Measurements from ENCODE around the gene TMEM106C.

The TMEM106C gene

DNA sequence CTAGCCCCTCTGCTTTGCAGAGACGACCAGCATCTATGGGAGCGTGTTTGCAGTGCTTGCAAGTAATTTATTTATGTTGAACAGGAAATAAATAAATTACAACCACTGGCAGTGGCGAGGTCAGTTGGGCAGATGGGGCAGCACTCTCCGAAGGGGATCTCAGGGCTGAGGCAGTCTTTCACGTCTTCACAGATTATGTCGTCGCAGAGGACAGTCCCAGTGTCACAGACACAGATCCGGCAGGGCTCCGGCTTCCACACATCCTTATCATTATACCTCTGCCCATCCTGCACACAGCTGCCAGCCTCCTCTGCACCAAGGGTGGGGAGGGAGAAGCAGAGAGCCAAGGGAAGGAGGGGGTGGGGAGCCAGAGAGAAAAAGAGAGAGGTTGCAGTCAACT, 36.4 kb downstream of the TMEM106C start:
- peak; percentile 21 for DNase-seq

DNA sequence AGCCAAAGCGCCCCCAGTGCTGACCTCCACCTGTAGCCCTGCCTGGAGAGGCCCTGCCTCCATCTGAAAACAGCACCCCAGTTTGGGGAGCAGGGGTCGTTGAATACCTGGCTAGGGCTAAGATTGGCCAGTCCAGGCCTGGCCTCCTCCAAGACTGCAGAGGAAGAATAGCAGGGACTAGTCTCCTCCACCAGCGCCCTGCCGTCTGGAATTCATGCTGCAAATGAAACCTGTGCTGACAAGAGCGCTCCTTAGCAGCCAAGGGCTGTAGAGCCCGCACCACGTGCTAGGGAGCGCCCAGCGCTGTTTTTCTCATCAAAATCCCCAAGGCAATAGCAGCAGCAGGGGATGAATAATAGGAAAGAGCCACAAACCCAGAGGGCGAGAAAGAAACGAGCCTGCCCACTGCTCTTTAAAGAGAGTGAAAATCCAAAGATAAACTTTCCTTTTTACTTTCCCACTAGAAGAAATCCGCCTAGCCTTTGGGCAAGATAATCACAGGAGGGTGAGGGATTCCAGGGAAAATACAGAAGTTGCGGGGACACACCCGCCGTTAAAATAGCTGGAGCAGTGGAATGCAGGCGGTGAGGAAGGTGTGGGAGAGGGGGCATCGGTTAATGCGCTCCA, 37.6 kb downstream of the TMEM106C start:
- DNase-seq: peak; percentile 21

DNA sequence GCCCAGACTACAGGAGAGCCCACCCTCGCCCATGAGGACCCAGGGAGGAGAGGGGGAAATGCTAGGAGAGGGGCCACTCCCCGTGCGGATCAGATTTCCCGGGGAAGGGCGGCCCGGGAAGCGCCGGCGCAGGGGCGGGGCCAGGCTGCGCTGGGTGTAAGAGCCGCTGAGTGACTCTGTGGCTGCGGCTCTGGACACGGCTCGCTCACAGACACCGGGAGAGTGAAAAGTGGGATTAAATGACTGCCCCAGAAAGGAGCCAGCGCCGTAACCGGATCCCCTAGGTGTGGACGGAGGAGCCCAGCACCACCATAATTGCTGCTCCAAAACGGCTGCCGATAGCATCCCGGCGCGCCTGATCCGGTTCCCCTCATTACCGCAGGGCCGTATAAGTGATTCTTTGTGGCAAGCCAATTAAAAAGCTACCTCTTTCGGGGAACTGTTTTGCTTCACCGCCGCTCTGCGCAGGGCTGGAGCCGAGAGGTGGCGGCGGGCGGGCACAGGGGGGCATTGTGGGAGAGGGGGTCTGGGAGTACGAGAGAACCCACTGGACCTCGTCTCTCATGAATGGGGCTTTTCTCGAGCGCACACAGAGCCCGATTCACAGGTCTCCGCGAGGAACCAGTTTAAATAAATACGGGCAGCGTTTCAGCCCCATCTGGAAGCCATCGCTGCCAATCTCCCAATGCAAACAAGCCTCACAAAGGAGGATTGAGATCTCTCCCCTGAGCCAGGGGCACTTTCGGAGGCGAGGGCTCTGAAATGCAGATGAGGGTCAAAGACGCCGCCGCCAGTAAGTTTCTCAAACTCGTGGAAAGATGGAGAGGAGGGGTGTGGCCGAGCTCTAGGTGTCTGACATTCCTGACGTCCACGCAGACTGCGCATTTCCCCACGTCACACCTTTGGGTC, 38.4 kb downstream of the TMEM106C start:
- peak; percentile 31 for DNase-seq

DNA sequence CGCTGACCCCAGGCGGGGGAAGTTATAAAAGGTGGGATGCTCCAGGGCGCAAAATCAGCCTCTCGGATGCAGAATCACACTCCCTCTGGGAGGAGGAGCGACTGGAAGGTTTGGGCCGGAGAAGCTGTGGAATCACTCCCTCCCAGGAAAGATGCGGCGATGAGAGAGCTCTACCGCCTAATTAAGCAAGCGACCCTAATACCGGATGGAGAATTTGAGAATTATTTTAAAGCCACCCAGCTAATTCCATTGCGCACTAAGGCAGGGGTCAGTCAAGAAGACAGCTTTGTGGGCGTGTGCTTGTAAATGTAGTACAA, 39.0 kb downstream of the TMEM106C start:
- no peak for DNase-seq

DNA sequence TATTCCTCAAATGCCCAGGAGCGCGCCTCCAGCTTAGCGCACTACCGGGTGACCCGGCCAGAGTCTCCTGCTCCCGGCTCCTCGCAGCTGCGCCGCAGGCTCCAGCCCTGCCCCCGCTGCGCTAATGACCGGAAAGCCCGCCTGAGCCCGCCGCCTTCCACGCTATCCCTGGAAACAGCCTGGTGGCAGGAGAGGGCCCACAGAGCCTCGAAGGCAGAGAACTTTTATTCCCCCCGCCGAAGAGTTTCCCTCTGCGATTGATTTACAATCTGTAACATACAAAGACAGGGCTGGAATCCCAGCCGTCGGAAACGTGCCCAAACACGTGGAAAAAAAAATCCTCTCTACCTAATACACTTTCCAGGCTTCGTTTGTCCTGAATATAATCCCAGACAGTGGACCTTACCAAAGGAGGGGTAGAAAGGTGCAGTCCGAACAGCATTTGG, 39.4 kb downstream of the TMEM106C start:
- peak; percentile 26 for DNase-seq

DNA sequence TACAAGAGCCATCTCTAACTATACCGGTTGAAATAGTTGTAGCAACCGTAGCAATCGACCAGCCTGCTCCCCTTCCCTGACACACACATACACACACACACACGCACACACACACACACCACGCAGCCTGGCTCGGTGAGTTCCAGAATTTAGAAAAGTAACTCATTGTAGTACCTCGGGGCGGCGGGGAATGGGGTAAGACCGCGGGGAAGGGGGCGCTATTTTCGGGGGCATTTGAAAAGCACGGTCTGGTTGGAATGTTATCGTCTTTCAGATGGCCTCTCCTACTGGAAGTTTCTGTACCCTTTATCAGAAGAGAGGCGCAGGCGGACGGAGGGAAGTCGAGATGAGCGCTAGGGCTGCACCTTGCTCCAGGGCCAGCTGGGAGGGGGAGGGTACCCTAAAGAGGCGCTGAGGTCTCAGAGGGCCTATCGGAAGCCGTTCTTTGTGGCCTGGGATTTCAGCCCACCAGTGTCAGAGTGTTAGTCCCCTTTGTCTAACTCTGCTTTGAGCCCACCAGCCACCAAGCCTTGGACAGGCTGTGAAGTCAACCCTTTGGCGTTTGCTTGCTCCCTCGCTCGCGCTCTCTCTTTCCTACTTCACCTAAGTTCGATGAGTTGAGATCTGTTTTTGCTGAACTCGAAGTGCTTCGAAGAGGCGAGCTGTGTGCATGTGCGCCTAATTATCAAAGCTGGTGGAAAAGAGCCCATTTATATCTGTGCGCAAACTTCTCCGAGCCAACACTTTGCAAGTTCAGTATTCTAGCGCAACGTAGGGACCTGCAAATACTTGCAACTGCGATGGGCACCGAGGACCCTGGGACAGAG, 40.0 kb downstream of the TMEM106C start:
- DNase-seq: peak; percentile 26

DNA sequence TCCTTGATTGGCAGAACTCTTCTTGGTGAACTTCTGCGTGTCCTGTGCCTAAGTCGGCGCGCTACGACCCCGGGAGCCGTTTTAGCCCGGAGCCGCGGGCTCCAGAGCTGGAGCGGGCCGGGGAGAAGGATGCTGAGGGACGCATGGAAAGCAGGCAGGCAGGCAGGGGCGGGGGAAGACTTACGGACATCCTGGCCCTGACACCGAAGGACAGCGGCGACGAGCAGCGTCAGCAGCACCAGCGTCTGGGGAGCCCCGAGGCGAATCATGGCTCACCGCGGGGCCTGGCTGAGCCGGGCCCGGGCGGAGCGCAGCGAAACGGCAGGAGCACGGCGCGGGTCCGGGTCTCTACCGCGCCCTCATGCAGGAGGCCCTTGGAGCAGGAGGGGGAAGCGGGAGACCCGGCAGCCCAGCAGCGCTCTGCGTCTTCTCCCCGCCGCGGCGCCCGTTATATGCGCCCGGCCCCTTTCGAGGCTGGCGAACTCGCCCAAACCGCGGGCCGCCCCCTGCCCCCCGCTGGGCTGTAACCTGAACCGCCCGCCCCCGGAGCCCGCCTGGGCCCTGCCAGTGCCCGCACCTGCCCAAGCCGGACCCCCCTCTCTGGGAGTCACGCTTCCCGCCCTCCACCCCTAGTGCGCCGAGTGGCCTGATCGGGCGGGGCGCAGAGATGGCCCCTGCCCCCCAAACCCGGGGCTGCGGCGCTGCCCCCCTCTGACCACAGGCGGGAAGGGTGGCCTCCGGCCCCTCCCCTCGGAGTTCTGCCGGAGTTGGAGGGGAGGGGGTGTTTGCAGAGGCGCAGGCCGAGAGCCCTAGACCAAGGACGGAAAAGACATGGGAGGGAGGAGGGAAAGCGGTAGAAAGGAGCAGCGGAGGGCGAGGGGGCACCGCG, 40.9 kb downstream of the TMEM106C start, which contains the start of gene COL2A1:
COL2A1 (minus strand) TSS at position 424 of the 889 bp plus-strand sequence; CDS start at position 269, 155 bp downstream.
- DNase-seq: peak; percentile 41

DNA sequence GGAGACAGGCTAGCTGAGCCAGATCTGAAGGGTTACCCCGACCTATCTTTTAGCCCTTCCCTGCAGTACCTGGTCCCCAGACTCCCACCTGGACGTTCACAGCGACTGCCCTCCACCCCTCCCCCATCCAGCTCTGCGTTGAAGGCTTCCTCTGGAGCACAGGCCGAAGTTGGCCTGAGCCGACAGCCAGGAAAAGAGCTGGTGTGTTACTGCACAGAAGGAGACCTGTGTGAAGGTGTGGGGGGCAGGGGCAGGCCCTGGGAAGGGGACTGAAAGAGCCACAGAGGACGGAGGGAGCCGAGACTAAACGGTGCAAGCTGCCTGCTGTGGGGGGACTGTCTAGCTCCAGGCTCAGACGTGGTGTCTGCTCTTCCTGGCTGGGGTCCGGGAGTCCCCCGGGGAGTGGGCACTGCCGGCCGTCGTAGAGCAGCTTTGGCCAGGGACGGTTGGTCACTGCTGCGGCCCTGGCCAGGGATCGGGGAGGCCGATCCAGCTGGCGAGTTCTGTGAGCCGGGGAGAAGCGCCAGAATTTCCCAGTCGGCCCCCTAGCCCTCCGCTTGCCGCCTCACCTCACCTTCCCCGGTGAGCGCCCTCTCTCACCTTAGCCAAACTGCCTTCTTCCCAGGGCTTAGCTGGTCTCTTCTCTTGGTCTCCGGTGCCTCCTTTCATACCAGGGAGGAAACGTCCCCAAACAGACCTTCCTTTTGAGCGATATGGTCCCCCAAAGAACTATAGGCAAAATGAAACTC, 41.8 kb downstream of the TMEM106C start:
- peak; percentile 25 for DNase-seq

DNA sequence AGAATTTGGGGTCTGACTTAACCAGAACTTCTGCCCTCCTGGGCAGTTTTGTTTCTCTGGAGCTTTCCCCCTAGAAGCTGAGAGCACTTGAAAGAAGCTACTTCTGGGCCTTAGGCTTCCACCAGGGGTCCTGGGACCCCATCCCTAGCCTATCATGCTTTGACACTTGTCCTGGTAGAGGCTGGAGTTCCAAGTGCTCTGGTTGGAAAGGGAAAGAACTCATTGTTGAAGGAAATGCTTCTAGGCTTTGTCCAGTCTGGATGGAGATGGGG, 42.3 kb downstream of the TMEM106C start:
- no peak for DNase-seq

DNA sequence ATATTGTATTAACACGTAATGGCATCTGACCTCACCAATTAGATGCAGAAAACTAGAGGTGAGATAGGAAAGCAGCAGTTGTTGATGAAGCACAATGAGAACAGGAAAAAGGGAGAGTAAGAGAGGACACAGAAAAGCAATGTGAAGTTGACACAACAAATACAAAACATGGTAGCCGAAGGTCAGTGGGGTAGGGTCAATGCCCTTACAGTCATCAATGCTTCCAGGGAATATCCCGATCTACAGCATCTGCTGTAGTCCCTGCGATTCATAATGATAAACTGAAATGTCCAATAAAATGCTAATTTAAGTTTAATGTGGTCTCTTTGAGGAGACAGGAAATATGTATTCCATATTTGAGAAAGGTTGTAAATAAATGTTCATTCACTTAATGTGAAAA, 43.8 kb downstream of the TMEM106C start:
- DNase-seq: no peak

DNA sequence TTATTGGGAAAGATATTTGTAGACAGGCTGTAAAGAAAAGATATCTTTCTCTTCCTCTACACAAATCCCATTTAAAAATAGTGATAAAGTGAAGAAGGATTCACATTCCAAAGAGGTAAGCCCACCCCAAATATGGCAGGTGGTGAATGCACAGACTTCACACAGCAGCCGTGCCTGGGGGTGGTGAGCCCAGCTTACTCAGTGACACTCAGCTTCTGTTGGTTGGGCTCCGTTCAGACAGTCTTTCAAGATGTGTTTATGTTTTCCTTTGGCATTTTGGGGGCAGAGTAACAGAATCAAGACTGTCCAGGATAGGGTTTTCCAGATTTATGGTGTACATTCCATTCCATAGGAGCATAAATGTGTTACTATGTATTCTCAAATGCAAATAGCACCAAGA, 45.0 kb downstream of the TMEM106C start:
- DNase-seq: no peak

DNA sequence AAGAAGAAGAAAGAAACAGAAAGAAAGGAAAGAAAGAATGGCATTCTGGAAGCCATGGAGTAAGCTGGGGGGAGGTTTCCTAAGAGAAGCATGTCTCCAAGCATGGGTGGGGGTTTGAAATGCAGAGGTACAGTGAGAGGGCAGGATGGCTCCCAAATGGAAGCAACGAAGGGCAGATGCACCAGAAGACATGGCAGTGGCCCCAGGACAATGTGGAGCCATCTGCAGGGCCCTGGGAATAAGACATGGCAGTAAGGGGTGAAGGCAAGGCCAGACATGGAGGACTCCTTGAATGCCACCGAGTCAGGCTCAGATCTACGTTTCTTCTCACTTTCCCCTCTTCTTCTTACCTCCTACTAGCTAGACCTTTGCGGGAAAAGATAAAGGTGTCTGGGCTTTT, 45.6 kb downstream of the TMEM106C start:
- DNase-seq: no peak

DNA sequence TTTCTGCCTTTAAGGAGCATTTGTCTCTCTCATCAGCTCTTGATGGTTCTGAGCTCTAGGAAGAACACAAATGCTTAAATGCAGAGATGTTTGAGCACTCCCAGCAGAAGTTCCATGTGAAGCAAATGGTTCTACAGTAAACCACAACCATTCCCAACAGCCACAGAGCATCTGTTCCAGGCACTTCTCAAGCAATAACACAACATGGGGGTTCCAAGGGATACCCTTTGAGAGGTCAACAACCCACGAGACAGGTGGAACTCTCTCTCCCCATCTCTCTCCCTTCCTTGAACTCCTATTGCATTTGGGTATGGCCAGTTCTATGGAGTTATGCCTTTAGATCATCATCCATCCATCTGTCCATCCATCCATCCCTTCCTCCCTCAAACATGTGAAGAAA, 46.1 kb downstream of the TMEM106C start:
- DNase-seq: no peak

DNA sequence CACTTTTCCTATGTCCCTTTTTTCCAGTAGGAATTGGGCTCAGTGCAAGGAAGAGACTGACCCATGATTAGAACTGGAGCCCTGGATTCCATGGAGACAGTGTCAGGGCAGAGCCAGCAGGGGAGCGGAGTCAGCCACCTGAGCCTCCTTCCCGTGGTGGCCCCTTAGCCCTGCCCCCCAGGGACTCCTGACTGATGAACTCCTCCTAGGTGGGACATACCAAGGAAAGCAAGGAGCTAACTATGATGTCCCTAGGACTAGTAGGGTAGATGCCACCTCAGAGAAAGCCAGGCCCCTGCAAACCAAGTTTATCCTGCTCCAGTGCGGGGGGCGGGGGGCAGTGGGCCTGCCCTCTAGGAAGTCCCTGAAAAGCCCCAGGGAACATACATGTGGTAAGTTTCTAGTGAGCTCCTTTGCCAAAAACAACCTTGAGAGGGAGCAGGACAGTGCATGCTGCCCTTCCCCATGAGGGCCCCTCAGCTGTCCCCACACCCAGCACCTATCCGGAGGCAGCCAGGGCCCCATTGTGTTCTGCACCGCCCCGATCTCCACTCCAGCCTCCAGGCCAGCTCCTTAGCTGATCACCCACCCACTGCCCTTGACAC, 47.1 kb downstream of the TMEM106C start:
- DNase-seq: peak; percentile 16

DNA sequence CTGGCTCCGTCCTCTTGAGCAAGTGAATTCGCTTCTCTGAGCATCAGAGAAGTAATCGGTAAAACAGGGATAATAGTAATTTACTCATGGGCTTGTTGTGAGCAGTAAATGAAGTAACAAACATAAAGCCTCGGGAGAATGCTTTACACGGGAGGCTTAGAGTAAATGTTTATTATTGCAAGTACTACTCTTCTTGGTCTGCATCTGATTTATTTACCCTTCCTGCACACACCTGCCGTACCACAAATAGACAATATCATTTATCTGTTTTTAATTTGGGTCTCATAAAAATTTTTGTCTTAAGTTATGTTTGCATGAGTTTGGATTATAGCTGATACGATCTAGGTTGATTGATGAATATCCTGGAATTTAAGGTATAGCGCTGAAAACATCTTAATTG, 48.7 kb downstream of the TMEM106C start:
- no peak for DNase-seq

DNA sequence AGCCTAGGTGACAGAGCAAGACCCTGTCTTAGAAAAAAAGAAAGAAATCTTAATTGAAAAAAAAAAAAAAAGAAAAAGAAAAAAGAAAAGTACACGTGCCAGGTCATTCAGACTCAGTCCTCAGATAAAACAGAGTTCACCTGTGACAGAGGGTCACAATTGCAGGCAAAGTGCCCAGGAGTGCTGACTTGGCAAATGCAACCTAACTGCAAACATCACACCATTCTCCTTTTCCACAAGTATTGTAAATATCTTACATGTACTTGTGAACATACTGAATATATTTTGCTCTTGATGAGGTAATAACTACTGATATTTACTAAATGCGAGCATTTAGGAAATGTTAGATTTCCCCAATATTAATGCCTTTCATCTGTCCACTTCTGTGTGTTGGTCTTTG, 49.9 kb downstream of the TMEM106C start:
- no peak for DNase-seq

DNA sequence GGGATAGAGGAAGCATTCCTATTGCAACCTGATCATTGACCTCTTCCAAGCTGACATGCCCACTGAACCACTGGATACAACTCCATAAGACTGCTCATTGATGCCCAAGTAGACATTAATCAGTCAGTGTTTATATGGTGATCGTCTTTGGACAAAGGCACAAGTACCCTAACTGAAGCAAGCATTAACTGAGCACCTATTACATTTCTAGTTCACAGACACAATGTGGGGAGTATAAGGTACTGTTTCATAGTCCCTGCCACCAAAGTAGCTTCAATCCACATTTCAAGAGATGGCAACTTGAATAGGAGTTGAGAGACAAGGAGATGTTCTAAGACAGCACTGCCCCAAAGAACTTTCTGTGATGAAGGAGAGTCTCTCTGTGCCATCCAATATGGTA, 51.7 kb downstream of the TMEM106C start:
- DNase-seq: no peak

DNA sequence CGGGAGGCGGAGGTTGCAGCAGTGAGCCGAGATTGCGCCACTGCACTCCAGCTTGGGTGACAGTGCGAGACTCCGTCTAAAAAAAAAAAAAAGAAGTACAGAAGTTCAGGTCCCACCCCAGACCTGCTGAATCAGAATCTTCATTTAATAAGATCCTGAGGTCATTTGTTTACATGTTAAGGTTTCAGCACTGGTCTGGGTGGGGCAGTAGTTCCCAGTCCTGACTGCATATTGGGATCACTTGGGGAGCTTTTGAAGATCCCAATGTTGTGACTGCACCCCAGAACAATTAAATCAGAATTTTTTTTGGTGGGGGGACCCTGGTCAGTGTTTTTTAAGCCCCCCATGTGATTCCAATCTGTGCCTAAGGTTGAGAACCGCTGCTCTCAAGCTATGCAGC, 52.6 kb downstream of the TMEM106C start:
- DNase-seq: no peak

DNA sequence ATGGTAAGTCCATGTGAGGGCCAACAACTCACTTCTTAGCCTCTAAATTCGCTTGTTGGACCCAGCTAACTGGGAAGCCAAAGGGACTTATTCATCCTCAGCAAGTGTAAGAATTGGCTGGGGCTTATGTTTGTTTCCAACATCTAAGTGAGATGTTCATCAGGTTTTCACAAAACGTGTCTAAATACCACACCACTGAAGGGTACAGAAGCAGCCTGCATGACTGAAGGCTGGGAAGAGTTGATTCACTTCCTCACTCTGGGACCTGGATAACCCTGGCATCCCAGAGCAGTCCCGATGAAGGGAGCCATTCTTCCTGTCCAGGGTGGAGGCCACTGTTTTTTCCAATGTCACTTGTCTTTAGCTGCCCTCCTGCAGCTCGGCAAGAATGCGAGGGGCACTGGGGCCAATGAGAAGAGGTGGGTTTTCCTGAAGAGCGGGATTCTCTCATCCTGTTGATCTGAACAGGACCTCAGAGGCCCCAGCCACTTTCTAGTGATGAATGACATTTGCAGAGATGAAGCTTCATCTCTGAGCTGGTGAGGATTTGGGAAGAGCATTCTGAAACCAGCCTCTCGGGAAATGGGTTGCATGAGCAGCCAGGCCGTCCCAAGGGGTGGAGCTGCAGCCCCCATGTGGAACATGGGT, 53.1 kb downstream of the TMEM106C start:
- no peak for DNase-seq

DNA sequence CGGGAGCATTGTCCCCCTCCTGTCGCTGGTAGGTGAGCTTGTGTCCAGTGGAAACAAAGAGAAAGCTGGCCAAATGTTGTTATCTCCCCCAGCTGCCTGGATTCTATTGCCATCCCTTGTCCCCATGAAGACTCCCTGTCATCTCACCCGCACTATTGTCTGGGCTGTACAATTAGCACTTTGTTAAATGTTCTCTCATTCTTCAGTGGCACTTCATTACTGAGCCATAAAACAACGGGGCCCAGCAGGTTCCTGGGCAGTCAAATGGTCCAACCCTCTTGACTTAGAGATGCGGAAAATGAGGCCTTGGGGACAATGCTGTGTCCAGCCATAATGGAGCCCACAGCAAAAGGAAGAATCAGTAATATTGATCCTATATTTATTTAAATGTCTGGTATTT, 54.1 kb downstream of the TMEM106C start:
- DNase-seq: no peak

Measured in activated CD4-positive, CD25-positive, alpha-beta regulatory T cell treated with anti-CD3 and anti-CD28 coated beads, Interleukin-2, amount 50 U/mL, for 72 hours (primary cell).